Caco-2 (cell line): ENCODE data around the gene RSRP1. TPM values are rescaled to one million over a fixed set of nuclear protein-coding genes. Genes with fewer than 3 reads are reported as not detected.

Experiments used
- BruUV-seq: library from RNA; stranded (reverse); fragments of 400-500 nt; replicated peaks from 2 replicates; lab custom pipeline; 2021; lab: Mats Ljungman, UMichigan
- CTCF ChIA-PET: fragments of 300-600 bp; sonication (Branson Sonifier 250); formaldehyde crosslinking; loops from one replicate; lab custom pipeline; 2022; ENCODE audit warnings: antibody characterized with exemption; lab: Charles Lee
- POLR2A ChIA-PET: fragments of 300-600 bp; sonication (Branson Sonifier 250); formaldehyde crosslinking; loops from one replicate; lab custom pipeline; 2022; ENCODE audit warnings: antibody characterized with exemption; lab: Charles Lee
- DNase-seq, 2 experiments: peaks; one replicate each; pipeline versions ENCODE4 v3.0.0 to v3.0.0-alpha.2; 2020 to 2022
- H3K27me3 ChIP-seq: replicated peaks from 2 replicates; pipeline ENCODE4 v1.6.0; 2011; ENCODE audit warnings: low read length; ENCODE audit not compliant: control insufficient read depth, insufficient read depth
- H3K36me3 ChIP-seq: 2 replicates; pipeline ENCODE4 v1.5.1; 2011; ENCODE audit warnings: low read length; ENCODE audit not compliant: control insufficient read depth, insufficient read depth
- H3K4me1 ChIP-seq: fragments of 250-450 bp; sonication (Bioruptor Pico); 2 replicates; pipeline ENCODE4 v1.5.1; 2020; ENCODE audit warnings: mild to moderate bottlenecking
- H3K4me3 ChIP-seq: 2 replicates; pipeline ENCODE4 v1.5.1; 2011; ENCODE audit warnings: low read depth, mild to moderate bottlenecking, control low read depth, low read length
- H3K9me3 ChIP-seq: fragments of 250-450 bp; sonication (Bioruptor Pico); 2 replicates; pipeline ENCODE4 v1.5.1; 2020; ENCODE audit warnings: mild to moderate bottlenecking, moderate library complexity
- H3K27ac Mint-ChIP-seq: one replicate; pipeline ENCODE4 v1.8.0; 2022; ENCODE audit warnings: mixed read lengths; ENCODE audit not compliant: unreplicated experiment
- H3K27me3 Mint-ChIP-seq: one replicate; pipeline ENCODE4 v1.8.0; 2022; ENCODE audit warnings: mixed read lengths; ENCODE audit not compliant: insufficient read depth, unreplicated experiment
- H3K36me3 Mint-ChIP-seq: one replicate; pipeline ENCODE4 v1.8.0; 2022; ENCODE audit warnings: mild to moderate bottlenecking, mixed read lengths; ENCODE audit not compliant: insufficient read depth, unreplicated experiment
- H3K4me1 Mint-ChIP-seq: one replicate; pipeline ENCODE4 v1.8.0; 2022; ENCODE audit warnings: low read depth, mixed read lengths; ENCODE audit not compliant: unreplicated experiment
- H3K4me3 Mint-ChIP-seq: one replicate; pipeline ENCODE4 v1.8.0; 2022; ENCODE audit warnings: mild to moderate bottlenecking, moderate library complexity, mixed read lengths; ENCODE audit not compliant: unreplicated experiment
- H3K9me3 Mint-ChIP-seq: one replicate; pipeline ENCODE4 v1.8.0; 2022; ENCODE audit warnings: mixed read lengths; ENCODE audit not compliant: unreplicated experiment
- intact Hi-C: fragments of 100-400 bp; cut with micrococcal nuclease; formaldehyde crosslinking; loops from one replicate; pipeline ENCODE4 v1.10.0; 2022; ENCODE audit not compliant: unreplicated experiment
- total RNA-seq: library from RNA; stranded (reverse); gene quantifications from 2 replicates; pipeline ENCODE4 v1.2.3, GENCODE V29; 2022
- TF ChIP-seq, protein P1 (sequence below), 2 experiments: fragments of 200-600 bp in 1 of 2; IDR thresholded peaks; 1 replicate in 1 of 2; 2 replicates in 1 of 2; pipeline versions ENCODE4 v1.5.1 to v1.8.0; 2011 to 2022; ENCODE audit warnings: antibody characterized with exemption in 1 of 2, control low read depth in 1 of 2, inconsistent platforms in 1 of 2, low read depth in 1 of 2, low read length in 1 of 2, mild to moderate bottlenecking in 1 of 2, moderate library complexity in 1 of 2; ENCODE audit not compliant: insufficient read depth in 1 of 2, severe bottlenecking in 1 of 2, unreplicated experiment in 1 of 2

The RSRP1 gene
- total RNA-seq, 1 experiment from 2014 or later, result 61.1 TPM

- TF ChIP-seq, protein P1, sequence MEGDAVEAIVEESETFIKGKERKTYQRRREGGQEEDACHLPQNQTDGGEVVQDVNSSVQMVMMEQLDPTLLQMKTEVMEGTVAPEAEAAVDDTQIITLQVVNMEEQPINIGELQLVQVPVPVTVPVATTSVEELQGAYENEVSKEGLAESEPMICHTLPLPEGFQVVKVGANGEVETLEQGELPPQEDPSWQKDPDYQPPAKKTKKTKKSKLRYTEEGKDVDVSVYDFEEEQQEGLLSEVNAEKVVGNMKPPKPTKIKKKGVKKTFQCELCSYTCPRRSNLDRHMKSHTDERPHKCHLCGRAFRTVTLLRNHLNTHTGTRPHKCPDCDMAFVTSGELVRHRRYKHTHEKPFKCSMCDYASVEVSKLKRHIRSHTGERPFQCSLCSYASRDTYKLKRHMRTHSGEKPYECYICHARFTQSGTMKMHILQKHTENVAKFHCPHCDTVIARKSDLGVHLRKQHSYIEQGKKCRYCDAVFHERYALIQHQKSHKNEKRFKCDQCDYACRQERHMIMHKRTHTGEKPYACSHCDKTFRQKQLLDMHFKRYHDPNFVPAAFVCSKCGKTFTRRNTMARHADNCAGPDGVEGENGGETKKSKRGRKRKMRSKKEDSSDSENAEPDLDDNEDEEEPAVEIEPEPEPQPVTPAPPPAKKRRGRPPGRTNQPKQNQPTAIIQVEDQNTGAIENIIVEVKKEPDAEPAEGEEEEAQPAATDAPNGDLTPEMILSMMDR (IDR thresholded peaks at IDR 0.05; ENCODE audit: insufficient read depth in 1 of 2, low read depth in 1 of 2, low read length in 1 of 2, severe bottlenecking in 1 of 2, unreplicated experiment in 1 of 2), result no peak
- Histone ChIP-seq H3K36me3 (no peaks in the 10 kb centered on the region), H3K4me1 (peaks cover 10% of the 10 kb centered on the region), H3K27me3 (no peaks in the 10 kb centered on the region), H3K4me3 (no peak overlapping the region), H3K9me3 (no peaks in the 10 kb centered on the region)
- Mint-ChIP-seq H3K36me3 (no peaks in the 10 kb centered on the region), H3K4me3 (no peak overlapping the region), H3K4me1 (peaks cover 22% of the 10 kb centered on the region), H3K9me3 (no peaks in the 10 kb centered on the region), H3K27me3 (no peaks in the 10 kb centered on the region), H3K27ac (no peak overlapping the region)
- CTCF ChIA-PET, result no interaction called here
- DNase-seq, result no peak
- no TSS peak for BruUV-seq
- POLR2A ChIA-PET, result no interaction called here
- intact Hi-C loops, result no loop called here
Measured at GRCh38 chr1:25201006-25201405, 46.2 kb downstream of the RSRP1 start.

DNA sequence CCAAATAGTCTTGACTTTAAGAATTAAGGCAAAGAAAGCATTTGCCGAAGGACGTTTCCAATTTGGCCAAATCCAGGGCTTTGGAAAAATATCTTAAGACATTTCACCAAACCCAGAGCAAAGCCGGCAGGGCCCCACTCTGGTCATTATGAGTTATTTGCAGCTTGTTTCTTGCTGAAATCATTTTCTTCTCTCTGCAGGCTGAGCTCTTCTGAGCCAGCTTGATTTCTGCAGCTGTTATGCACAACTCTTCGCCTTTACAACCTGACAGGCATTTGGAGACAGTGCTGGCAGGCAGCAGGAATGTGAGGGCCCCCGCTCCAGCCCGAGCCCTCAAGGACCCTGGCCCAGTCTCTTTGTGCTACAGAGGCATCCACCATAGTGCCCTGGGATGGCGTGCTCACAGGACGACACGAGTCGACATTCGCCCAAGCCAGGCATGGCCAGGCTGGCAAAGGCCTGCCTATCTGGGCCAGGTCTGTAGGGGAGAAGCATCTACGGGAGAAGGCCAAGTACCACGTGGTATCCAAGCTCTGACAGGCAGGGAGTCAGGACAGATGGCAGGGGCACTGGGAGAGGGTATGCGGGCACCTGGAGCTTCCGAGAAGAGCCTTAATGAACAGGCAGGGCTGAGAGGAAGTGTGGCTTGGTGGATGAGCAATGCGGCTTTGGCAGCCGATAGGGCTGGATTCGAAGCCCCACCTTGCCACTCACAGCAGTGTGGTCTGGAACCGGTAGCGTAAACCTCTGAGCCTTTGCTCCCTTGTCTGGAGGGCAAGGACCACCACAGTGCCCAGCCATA is 47.2 kb downstream of the RSRP1 start:
- peaks cover 10% of the 10 kb centered on the region for H3K4me1 ChIP-seq

GRCh38 chr1:25198663-25199252 is 48.5 kb downstream of the RSRP1 start:
- POLR2A ChIA-PET, result no interaction called here
- Mint-ChIP-seq H3K4me3 (no peak overlapping the region), H3K4me1 (peaks cover 30% of the 10 kb centered on the region), H3K27me3 (no peaks in the 10 kb centered on the region), H3K9me3 (no peaks in the 10 kb centered on the region), H3K36me3 (no peaks in the 10 kb centered on the region), H3K27ac (peak overlapping the region; percentile 66)
- Histone ChIP-seq H3K27me3 (no peaks in the 10 kb centered on the region), H3K9me3 (no peaks in the 10 kb centered on the region), H3K4me1 (peaks cover 10% of the 10 kb centered on the region), H3K36me3 (no peaks in the 10 kb centered on the region), H3K4me3 (no peak overlapping the region)
- BruUV-seq, result no TSS peak
- intact Hi-C loops, result loop anchor here (10.0 kb wide), 1 partner anchor 164 kb away; no protein-coding TSS in a partner anchor
- DNase-seq, result no peak
- CTCF ChIA-PET, result interaction anchor here (0.5 kb wide), 1 partner anchor 10 kb away, joined by 3 read pairs; no protein-coding TSS in a partner anchor
- TF ChIP-seq, protein P1 (IDR thresholded peaks at IDR 0.05; ENCODE audit: insufficient read depth in 1 of 2, low read depth in 1 of 2, low read length in 1 of 2, severe bottlenecking in 1 of 2, unreplicated experiment in 1 of 2), result peak in 1 of 2 experiments; percentile 9

More for the DNA sequence above, 47.2 kb downstream of the RSRP1 start:
- TF ChIP-seq, protein P1 (IDR thresholded peaks at IDR 0.05; ENCODE audit: insufficient read depth in 1 of 2, low read depth in 1 of 2, low read length in 1 of 2, severe bottlenecking in 1 of 2, unreplicated experiment in 1 of 2), result no peak
- DNase-seq, result no peak
- intact Hi-C loops, result loop anchor here (10.0 kb wide), 1 partner anchor 165 kb away; no protein-coding TSS in a partner anchor
- Histone ChIP-seq H3K9me3 (no peaks in the 10 kb centered on the region), H3K27me3 (no peaks in the 10 kb centered on the region), H3K4me3 (no peak overlapping the region), H3K36me3 (no peaks in the 10 kb centered on the region)
- BruUV-seq, result no TSS peak
- Mint-ChIP-seq H3K4me1 (peaks cover 22% of the 10 kb centered on the region), H3K27ac (no peak overlapping the region), H3K36me3 (no peaks in the 10 kb centered on the region), H3K27me3 (no peaks in the 10 kb centered on the region), H3K4me3 (no peak overlapping the region), H3K9me3 (no peaks in the 10 kb centered on the region)
- ChIA-PET CTCF (no interaction called here), POLR2A (no interaction called here)
